Stimulated activated CD4-positive, alpha-beta T cell treated with anti-CD3 and anti-CD28 coated beads, Interleukin-1b, Interleukin-23, amount 100 ng/mL, for 24 hours (primary cell): ENCODE measurements around the gene RING1.

ENCODE experiments used
- DNase-seq, 4 experiments: peaks; one replicate each; pipeline ENCODE4 v3.0.0-alpha.2; 2020; ENCODE audit warnings: low read depth in 4 of 4, low spot score in 1 of 4

The RING1 gene

DNA sequence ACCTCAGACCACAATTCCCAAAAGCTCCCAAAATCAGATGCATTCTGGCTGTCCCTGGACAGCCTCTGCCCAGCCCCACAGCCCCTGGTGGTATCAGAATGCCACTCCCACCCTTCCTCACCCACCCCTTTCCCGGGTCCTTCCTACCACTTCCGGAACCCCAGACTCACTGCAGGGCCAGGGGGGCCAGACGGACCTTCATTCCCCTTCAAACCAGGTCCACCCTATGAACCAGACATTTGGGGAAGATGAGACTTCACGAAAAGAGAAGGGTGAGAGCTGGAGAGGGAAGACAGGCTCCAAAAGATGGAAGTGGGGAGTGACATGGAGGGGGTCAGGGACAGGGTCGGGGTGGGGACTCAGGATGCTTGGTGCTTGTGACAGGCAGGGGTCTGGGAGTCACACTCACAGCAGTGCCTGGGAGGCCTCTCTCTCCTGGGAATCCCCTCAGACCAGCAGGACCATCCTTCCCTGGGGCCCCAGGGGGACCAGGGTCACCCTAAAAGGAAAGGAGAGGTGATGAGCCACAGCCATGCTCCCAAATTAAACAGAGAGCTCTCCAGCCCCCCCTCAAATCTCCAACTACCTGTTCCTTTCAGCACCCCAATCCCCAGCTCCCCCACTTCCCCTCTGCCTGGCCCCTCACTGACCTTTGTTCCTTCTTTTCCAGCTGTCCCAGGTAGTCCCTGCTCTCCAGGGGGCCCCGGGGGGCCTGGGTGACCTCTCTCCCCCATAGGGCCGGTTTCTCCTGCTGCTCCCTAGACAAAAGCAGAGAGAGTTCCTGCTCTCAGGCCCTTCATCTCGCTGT lies 36.2 kb upstream of the RING1 start:
- no peak for DNase-seq

GRCh38 chr6:33172688-33173534 lies 35.4 kb upstream of the RING1 start:
- DNase-seq, result no peak

DNA sequence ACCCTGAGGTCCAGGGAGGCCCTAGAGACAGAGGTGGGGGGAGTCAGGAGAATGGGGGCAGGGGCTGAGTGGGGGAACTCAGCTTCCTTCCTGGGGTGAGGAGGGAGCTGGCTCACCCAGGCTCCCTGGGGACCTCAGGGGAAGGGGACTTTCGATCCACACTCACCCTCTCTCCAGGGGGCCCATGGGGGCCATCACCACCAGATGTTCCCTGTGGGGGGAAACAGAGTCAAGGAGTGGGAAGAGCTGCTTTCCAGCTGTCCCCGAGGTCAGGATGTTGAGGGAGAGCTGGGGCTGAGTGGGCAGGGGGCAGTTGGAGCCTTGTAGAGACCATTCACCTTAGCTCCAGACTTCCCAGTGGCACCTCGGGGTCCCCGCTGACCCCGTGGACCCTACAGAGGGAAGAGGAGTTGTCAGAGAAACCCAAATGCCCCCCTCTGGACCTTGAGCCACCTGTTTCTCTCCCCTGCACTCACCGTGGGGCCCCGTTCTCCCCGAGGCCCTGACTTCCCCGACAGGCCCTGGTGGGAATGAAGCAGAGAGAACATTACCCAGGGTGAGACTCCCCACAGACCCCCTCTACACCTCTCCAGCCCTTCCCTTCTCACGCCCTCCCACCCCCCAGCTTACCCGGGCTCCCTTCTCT lies 34.6 kb upstream of the RING1 start:
- no peak for DNase-seq

DNA sequence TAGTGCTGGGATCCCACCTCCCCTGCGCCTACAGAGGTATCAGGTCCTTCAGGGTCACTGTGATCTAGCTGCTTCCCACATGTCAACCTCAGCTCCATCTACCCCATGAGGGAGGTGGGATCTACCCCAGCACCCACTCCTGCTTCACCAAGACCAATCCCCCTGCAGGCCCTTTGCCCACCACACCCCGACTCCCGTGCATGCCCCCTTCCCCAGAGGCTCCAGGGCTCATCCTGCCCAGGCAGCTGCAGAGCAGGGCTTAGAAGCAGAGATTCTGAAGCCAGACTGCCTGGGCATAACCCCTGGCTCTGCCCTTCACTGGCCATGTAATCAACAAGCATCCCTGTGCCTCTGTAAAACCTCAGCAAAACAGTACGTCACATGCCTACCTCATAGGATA lies 33.5 kb upstream of the RING1 start:
- no peak for DNase-seq

- DNase-seq, result no peak
These were observed 32.7 kb upstream of the RING1 start for GRCh38 chr6:33175436-33176069.

GRCh38 chr6:33176906-33177305 lies 31.4 kb upstream of the RING1 start:
- no peak for DNase-seq

- no peak for DNase-seq
These were observed 30.5 kb upstream of the RING1 start for GRCh38 chr6:33177552-33178446.

DNA sequence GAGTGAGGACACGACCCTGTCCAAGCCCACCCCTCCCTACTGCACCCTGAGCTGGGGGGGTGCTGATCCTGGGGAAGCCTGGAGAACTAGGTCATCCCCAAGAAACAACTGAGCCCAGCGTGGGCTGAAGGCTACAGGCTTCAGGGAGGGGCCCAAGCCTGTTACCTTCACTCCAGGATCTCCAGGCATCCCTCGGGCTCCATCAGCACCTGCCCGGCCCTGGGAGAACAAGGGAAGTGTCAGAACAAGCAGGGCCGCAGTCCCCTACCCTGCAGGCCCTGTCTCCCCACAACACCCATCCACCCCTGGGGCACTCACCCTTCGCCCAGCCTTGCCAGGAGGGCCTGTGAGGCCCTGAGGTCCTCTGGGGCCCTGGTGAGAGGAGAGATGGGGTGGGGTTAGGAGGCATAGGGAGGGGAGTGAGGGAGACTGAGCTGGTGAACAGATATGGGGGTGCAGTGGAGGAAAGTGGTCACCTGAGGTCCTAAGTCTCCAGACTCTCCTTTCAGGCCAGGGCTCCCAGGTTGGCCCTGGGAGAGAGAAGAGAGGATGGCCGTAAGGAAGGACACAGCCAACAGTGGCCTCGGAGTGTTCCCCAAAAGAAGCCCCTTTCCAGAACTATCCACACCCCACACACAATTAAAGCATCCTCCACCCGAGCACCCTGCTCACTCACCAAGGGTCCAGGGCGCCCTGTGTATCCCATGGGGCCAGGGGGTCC lies 29.4 kb upstream of the RING1 start:
- no peak for DNase-seq

GRCh38 chr6:33181141-33181540 lies 27.2 kb upstream of the RING1 start:
- DNase-seq, result no peak

DNA sequence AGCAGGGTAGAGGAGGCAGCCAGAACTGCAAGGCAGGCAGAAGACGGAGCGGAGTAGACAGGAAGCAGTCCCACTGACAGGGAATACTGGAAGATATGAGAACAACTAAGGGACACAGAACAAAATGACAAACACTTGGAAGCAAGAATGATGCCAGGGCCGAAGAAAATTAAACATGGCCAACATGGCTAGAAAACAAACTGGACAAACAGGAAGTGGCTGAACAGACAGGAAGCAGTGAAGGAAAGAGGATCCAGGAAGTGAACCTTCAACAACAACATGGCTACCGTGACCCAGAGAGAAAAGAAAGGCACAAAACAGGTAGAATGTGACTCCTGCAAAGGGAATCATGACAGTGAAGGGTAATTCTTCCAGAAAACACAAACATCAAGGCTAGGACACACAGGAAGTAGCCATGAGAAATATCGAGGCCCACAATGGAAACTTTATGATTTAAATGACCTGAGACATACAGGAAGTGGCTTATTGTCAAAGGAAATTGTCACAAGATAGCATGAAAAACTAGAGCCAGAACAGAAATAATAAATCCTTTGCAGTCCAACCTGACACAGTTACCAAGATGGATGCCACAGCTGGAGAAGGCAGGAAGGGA lies 25.1 kb upstream of the RING1 start:
- no peak for DNase-seq

GRCh38 chr6:33185190-33185589 lies 23.1 kb upstream of the RING1 start:
- no peak for DNase-seq

DNA sequence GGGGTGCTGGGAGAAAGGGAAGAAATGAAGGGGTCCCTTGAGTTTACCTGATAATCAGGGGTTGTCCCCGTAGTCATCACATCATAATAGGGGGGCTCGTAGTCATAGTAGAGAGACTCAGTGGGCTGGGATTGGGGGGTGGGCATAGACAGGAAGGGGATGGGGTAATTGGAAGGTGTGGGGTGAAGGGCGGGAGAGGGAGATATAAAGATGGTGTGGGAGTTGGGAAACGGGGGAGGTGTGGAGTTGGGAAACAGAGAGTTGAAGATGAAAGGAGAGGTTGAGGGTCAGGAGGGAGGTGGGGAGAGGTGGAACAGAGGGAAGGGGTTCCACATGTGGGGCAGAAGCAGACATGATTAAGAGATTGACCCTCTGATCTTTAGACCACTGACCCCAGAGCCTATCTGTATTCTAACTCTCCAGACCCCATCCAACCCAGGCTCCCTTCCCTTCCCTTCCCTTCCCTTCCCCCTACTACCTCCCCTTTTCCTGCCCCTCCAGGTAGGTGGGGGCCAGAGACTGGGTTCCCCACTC lies 22.6 kb upstream of the RING1 start:
- DNase-seq, result no peak

DNA sequence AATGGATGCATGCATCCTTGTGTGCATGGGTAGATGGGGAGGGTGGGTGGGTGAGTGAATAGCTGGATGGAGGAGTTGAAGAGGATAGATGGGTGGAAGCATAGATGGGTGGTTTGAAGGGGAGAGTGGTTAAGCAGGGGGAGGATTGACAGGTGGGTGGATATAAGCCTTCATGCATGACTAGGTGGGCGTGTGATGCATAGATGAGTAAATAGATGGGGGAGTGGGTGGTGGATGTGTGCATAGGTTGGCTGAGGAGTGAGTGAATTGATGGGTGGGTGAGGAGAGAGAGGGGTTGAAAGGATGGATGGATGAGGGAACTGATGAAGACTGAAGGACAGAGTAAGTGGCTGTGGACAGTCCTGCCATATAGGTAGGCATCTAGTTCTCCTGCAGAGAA lies 20.5 kb upstream of the RING1 start:
- no peak for DNase-seq

DNA sequence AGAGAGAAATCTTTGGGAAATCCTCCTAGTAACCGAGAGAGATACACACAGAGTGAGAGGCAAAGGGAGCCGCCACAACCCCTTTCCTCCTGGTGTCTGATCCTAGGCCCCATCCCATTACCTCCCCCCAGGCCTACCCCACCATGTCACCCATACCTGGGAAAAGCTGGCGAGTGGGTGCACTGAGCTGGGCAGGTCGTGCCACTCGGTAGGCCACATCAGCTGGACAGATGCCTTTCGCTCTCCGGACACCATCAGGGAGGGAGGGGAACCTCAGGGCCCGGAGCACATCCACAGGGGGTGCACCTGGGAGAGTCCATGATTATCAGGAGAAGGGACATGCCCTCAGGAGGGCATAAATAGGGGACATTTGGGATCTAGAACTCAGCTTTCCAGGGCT lies 19.1 kb upstream of the RING1 start:
- no peak for DNase-seq

- DNase-seq, result no peak
These were observed 18.5 kb upstream of the RING1 start for GRCh38 chr6:33189625-33190448.

DNA sequence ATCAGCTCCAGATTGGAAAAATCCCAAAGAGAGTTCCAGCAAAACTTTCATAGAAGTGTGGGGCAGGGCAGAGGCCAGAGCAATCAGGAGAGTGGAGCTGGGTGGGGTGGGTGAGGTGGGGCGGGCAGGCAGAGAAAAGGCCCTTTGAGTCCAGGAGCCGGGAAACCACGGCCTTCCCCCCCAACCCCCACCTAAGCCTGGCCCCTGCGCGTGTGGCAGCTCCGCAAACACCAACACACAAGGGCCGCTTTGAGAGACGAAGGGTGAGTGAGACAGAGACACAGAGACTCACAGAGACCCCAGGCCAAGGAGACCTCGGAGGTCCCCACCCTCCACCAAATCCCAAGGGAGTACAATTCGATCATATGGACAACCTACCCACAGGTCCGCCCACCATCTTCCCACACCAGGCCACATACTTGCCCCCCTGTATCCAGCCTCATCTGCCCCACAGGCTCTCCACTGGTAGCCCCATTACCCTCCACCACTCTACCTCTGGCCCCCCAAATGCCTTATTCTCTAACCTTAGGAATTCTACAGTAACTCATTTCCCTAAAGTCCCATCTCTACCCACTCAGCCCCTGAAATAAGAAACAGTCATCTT lies 17.7 kb upstream of the RING1 start:
- no peak for DNase-seq

- no peak for DNase-seq
These were observed 16.8 kb upstream of the RING1 start for GRCh38 chr6:33191383-33192104.
